ENCODE measurements around the gene CCNY.

Gene CCNY

DNA sequence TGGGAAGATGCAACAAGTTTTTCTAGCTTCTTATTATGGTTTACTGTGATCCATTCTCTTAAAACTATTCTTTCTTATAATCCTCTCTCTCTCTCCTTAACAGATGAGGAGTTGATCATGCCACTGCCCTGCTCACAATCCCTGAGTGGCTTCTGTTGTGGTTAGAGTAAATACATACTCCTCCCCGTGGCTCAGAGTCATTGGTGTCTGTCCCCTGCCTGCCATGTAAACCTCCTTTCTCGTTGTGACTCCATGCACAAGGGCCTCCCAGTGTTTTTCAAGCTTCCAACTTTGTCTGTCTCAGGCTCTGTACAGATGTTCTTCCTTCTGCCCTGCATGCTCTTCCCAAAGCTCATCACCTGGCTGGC, 20.4 kb downstream of the CCNY start:
- FAIRE-seq, result no peak

DNA sequence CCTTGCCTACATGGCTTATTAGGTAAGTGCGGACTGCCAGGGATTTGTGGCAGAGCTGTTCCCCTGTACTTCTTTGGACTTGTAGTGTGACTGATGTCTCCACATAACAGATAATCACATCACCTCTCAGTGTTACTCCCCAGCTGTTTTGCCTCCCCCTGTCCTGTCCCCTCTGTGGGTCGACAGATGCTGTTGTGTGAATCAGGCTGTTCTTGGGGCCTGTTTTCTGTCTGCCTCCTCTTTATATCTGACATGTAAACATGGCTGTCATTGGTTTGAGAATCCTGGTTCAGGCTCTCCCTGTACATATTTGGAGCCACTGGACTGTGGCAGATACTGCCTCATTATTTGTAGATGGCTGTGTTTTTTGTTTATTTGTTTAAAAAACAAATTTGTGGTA, 22.7 kb downstream of the CCNY start:
- FAIRE-seq, result no peak

GRCh38 chr10:35359873-35360272, 23.6 kb downstream of the CCNY start:
- FAIRE-seq, result no peak

DNA sequence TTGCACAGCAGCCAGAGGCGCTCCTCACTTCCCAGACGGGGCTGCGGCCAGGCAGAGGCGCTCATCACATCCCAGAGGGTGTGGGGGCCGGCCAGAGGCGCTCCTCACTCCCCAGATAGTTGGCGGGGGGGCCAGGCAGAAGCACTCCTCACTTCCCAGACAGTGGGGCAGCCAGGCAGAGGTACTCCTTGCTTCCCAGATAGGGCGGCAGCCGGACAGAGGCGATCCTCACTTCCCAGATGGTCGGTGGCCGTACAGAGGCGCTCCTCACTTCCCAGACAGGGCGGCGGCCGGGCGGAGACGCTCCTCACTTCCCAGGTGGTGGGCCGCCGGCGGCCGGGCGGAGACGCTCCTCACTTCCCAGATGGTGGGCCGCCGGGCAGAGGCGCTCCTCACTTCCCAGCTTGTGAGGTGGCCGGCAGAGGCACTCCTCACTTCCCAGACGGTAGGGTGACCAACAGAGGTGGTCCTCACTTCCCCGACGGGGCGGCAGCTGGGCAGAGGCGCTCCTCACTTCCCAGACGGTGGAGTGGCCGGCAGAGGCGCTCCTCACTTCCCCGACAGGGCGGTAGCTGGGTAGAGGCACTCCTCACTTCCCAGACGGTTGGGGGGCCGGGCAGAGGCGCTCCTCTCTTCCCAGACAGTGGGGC, 26.5 kb downstream of the CCNY start:
- no peak for FAIRE-seq

DNA sequence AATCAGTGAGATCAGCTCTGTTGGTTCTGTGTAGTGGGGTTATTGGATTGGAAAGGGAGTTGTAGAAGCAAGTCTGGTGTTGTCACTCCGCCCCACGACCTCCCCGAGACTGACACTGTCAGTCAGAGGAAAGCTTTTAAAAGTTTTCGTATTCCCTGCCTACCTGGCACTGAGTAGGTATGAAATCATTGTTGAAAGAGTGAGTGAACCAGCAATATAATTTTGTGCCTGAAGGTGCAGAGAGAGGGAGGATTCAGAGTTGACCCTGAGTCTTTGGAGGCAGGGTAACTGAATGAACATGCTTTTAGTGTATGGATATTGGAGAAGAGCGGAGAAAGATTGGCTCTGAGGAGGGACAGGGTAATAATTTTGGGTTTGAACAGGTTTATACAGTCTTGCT, 27.3 kb downstream of the CCNY start:
- FAIRE-seq, result no peak

DNA sequence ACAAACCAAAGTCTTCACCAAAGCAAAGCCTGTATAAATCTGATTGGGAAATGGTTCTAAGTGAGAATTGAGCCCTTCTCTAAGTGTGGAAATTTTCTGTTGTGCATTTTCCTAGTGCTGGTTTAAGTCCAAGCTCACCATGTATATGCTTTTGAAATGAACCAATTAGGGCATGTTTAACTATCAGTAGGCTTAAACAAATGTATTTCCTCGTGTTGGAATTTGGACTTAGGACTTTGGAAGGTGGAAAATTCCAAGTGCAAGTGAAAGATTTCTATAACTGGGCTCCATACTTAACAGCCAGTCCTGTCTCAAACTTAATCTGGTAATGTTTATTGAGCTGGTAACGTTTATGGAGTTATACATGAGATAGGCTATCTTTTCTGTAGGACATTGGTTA, 28.5 kb downstream of the CCNY start:
- FAIRE-seq, result peak; percentile 10

GRCh38 chr10:35365994-35366393, 29.7 kb downstream of the CCNY start:
- no peak for FAIRE-seq

GRCh38 chr10:35367107-35367859, 31.0 kb downstream of the CCNY start:
- no peak for FAIRE-seq

- no peak for FAIRE-seq
Observed at GRCh38 chr10:35367982-35368381, 31.7 kb downstream of the CCNY start.

GRCh38 chr10:35368485-35369048, 32.3 kb downstream of the CCNY start:
- no peak for FAIRE-seq

DNA sequence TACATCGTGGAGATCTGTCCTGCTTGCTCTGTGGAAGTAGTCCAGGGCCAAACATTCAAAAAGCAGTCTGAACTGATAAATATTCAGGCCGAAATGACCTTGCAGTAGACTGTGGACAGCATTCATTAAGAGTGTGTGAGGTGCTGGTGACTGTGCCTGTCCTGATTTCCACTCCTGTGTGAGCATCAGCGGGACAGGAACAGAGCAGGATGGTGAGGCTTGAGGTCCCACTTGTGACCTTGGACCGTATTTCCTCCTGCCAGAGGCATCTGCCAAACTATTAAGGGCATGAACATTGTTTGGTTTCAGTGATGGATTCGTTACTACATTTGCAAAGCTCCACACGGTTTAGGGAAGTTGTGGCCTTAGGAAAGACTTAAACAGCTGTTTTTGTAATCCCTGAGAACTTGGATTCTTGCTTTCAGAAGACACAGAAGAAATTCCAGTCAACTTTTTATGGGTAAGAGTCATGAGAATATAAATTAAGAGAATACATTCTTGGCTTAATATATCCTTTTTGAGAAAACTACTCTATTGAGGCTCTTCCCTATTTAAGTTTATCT, 32.8 kb downstream of the CCNY start:
- no peak for FAIRE-seq

DNA sequence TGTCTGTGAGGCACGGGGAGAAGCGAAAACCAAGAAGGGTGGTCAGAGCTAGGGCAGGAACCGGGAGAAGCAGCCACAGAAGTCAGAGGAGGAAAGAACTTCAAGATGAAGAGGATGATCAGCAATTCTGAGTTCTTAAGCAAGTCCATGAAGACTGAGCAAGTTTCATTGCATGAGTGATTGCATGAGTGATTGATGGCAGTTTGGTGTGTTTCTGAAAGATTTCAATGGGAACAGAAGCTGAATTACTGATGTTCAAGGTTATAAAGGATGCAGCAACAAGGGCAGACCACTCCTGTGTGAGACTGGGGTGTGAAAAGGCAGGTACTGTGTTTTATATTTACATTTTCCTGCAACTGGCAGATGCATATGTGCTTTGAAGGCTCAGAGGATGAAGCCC, 35.4 kb downstream of the CCNY start:
- no peak for FAIRE-seq

GRCh38 chr10:35372329-35372728, 36.0 kb downstream of the CCNY start:
- FAIRE-seq, result no peak

DNA sequence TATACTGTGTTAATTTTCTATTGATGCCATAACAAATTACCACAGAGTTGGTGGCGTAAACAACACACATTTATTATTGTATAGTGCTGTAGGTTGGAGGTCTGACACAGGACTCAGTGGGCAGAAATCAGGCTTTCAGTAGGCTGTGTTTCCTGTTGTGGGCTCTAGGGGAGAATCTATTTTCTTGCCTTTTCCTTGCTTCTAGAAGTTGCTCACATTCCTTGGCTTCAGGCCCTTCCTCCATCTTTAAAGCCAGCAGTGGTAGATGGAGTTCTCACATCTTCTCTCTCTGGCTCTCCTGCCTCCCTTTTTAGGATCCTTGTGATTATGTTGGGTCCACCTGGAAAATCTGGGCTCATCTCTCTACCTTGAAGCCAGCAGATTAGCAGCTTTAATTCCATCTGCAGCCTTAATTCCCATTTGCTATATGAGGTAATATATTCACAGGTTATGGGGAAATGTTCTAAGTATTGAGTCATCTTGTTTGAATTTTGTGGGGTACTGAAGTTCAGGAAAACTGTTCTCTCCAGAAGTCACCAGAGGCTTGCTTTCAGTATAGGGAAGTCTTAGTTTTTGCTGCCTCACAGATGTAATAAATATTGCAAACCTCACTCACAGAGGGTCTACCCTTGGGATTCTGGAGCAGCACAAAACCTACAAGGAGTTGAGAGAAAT, 38.9 kb downstream of the CCNY start:
- FAIRE-seq, result no peak

- no peak for FAIRE-seq
Observed at GRCh38 chr10:35377050-35377728, 40.9 kb downstream of the CCNY start.

- FAIRE-seq, result no peak
Observed at GRCh38 chr10:35378541-35379210, 42.4 kb downstream of the CCNY start.

GRCh38 chr10:35379226-35380137, 43.2 kb downstream of the CCNY start:
- FAIRE-seq, result no peak

GRCh38 chr10:35382096-35382495, 45.8 kb downstream of the CCNY start:
- FAIRE-seq, result no peak

GRCh38 chr10:35384265-35384868, 48.1 kb downstream of the CCNY start:
- FAIRE-seq, result no peak

DNA sequence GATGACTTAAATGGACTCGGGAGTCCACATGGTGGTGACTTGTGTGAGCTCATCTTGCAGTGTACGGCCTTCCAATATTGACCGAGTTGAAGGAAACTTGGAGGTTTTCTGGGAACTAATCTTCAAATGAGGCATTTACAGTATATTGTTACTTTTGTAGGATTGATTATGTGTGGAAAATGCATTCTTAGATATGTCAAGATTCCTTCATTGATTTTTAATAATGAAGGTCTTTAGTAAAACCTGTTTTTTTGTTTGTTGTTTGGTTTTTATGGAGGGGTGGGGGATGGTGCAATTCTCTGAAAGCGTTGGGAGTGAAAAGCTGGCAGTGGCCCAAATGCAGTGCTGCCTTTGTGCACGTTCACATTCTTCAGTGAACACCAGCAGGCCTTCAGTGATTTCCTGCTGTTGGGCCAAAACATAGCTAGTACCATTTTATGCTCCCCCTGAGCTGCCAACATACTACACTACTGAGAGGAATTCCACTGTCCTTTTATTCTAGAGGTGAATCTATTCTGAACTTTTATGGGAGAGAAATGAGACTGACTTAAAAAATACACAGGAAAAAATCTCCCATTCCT, 50.4 kb downstream of the CCNY start:
- FAIRE-seq, result no peak
